DOHH2 (cell line): ENCODE results near the gene SLC12A6.

Experiments used
- H3F3A ChIP-seq: fragments of 200-600 bp; sonication (generic), shearing (Covaris generic); 2 replicates; pipeline ENCODE4 v1.6.0; 2016; ENCODE audit warnings: antibody characterized with exemption, mild to moderate bottlenecking; ENCODE audit not compliant: control insufficient read depth, insufficient read depth
- H3K27ac ChIP-seq: fragments of 200-600 bp; sonication (generic); 2 replicates; pipeline ENCODE4 v1.5.1; 2014; ENCODE audit warnings: low read depth, mild to moderate bottlenecking, low read length, moderate library complexity
- H3K27me3 ChIP-seq: fragments of 200-600 bp; sonication (generic); 2 replicates; pipeline ENCODE4 v1.6.1; 2014; ENCODE audit warnings: mild to moderate bottlenecking, low read length, mixed read lengths; ENCODE audit not compliant: control insufficient read depth
- H3K36me3 ChIP-seq: fragments of 200-600 bp; sonication (generic); 2 replicates; pipeline ENCODE4 v1.6.1; 2014; ENCODE audit warnings: mild to moderate bottlenecking, low read length, moderate library complexity, mixed read lengths; ENCODE audit not compliant: control insufficient read depth
- H3K4me1 ChIP-seq: fragments of 200-600 bp; sonication (generic); 2 replicates; pipeline ENCODE4 v1.6.1; 2014; ENCODE audit warnings: mild to moderate bottlenecking, low read length, mixed read lengths; ENCODE audit not compliant: control insufficient read depth
- H3K4me2 ChIP-seq: fragments of 200-600 bp; sonication (generic); 2 replicates; pipeline ENCODE4 v1.6.0; 2014; ENCODE audit warnings: mild to moderate bottlenecking, low read length, moderate library complexity
- H3K4me3 ChIP-seq: fragments of 200-600 bp; sonication (generic); 2 replicates; pipeline ENCODE4 v1.5.1; 2014; ENCODE audit warnings: mild to moderate bottlenecking, low read length, mixed read lengths
- H3K79me2 ChIP-seq: fragments of 200-600 bp; sonication (generic); 2 replicates; pipeline ENCODE4 v1.6.1; 2014; ENCODE audit warnings: mild to moderate bottlenecking, low read length, mixed read lengths; ENCODE audit not compliant: control insufficient read depth
- H3K9me2 ChIP-seq: fragments of 200-600 bp; sonication (generic); replicated peaks from 2 replicates; pipeline ENCODE4 v1.6.1; 2014; ENCODE audit warnings: mild to moderate bottlenecking, low read length, mixed read lengths; ENCODE audit not compliant: control insufficient read depth
- H3K9me3 ChIP-seq: fragments of 200-600 bp; sonication (generic); 2 replicates; pipeline ENCODE4 v1.6.1; 2014; ENCODE audit warnings: antibody characterized with exemption, low read length, mixed read lengths; ENCODE audit not compliant: control insufficient read depth, insufficient read depth
- H4K20me1 ChIP-seq: fragments of 200-600 bp; sonication (generic); 2 replicates; pipeline ENCODE4 v1.6.0; 2014; ENCODE audit warnings: low read depth, mild to moderate bottlenecking, antibody characterized with exemption, low read length, moderate library complexity; ENCODE audit not compliant: control insufficient read depth, insufficient read depth
- CTCF ChIP-seq: fragments of 200-600 bp; sonication (generic); IDR thresholded peaks from one replicate; pipeline ENCODE4 v1.5.1; 2014; ENCODE audit warnings: antibody characterized with exemption, mild to moderate bottlenecking, low read depth, low read length; ENCODE audit not compliant: poor library complexity, severe bottlenecking
- EZH2phosphoT487 ChIP-seq: fragments of 200-600 bp; sonication (generic); IDR thresholded peaks from 2 replicates; pipeline ENCODE4 v1.6.1; 2017; ENCODE audit warnings: borderline replicate concordance, mild to moderate bottlenecking, antibody characterized with exemption, low read length, moderate library complexity, mixed read lengths

The SLC12A6 gene

GRCh38 chr15:34370129-34370528, 32.5 kb upstream of the SLC12A6 start:
- no peak overlapping the region for H3K27ac ChIP-seq

GRCh38 chr15:34367101-34368081, 29.8 kb upstream of the SLC12A6 start, which contains the start of gene LPCAT4:
Gene LPCAT4 (minus strand): TSS chr15:34367196. CDS start chr15:34367100, 96 bp downstream.
- no peaks in the 10 kb centered on the region for H3K27me3 ChIP-seq
- no peaks in the 10 kb centered on the region for H3K9me3 ChIP-seq
- peak within 1 kb of the TSS; percentile 97 for H3K4me2 ChIP-seq
- H3K4me3 ChIP-seq, result peak within 1 kb of the TSS; percentile 87
- H3K9me2 ChIP-seq, result no peaks in the 10 kb centered on the region
- H3K79me2 ChIP-seq, result peaks cover 23% of the 10 kb centered on the region
- peaks cover 45% of the 10 kb centered on the region for H3K4me1 ChIP-seq
- H3K27ac ChIP-seq, result peak within 1 kb of the TSS; percentile 86
- H3F3A ChIP-seq, result peaks cover 18% of the 10 kb centered on the region
- H3K36me3 ChIP-seq, result peaks cover 23% of the 10 kb centered on the region
- 0 out of 2 replicates have a peak, but pooled peaks cover 4% of the 10 kb centered on the region for H4K20me1 ChIP-seq
- TF ChIP-seq EZH2phosphoT487 (no peak), CTCF (peak; percentile 98)

More at GRCh38 chr15:34370129-34370528, 32.5 kb upstream of the SLC12A6 start:
- Histone ChIP-seq H3K4me2 (peak overlapping the region; percentile 95), H3K4me1 (peaks cover 44% of the 10 kb centered on the region), H3K36me3 (peaks cover 3% of the 10 kb centered on the region; the same call in 1 of the 2 replicates), H3K27me3 (no peaks in the 10 kb centered on the region), H3K9me2 (no peaks in the 10 kb centered on the region), H3K4me3 (0 out of 2 replicates have a peak overlapping the region, but pooled peaks have one; percentile 3), H3K79me2 (peaks cover 18% of the 10 kb centered on the region), H3K9me3 (no peaks in the 10 kb centered on the region), H3F3A (peaks cover 18% of the 10 kb centered on the region), H4K20me1 (0 out of 2 replicates have a peak, but pooled peaks cover 4% of the 10 kb centered on the region)
- TF ChIP-seq EZH2phosphoT487, result no peak
- no peak for TF ChIP-seq CTCF

DNA sequence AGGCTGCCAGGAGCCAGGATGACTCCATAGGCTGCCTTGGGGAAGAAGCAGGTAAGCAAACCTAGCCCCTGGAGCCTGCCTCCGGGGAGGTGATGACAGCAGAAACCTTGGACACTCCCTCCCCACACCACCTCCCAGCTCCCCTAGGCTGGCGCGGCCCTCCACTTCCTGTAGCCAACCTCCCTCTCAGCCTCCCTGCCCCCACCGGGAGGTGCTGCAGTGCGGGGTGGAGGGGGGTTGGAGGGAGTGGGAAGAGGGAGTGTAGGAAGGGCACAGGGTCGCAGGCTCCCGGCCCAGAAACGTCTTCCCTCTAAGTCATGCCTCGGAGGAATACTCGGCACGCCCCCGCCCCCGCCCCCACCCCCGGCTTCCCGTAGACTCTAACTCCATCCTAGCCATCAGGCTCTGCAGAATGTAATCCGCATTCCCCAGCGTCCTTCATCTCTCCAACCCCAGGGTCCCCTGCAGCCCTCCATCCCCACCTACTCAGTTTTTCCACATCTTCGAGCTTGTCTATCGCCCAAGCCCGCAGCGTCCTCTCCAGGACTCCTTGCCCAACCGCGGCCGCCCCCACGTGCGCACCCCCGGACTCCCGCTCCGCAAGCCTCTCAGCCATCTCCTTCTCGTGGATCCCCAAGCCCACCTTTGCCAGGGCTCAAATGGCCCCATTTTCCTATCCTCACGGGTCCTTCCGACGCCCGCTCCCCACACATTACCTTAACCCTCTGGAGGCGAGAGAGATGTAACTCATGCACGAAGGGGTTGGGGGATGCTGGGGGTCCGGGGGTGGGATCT, 28.9 kb upstream of the SLC12A6 start:
- peaks cover 18% of the 10 kb centered on the region for H3F3A ChIP-seq
- peaks cover 45% of the 10 kb centered on the region for H3K4me1 ChIP-seq
- peak overlapping the region; percentile 97 for H3K4me2 ChIP-seq
- TF ChIP-seq CTCF, result no peak
- no peak for TF ChIP-seq EZH2phosphoT487
- H3K4me3 ChIP-seq, result peak overlapping the region; percentile 87
- peaks cover 26% of the 10 kb centered on the region for H3K36me3 ChIP-seq
- no peaks in the 10 kb centered on the region for H3K9me3 ChIP-seq
- H3K79me2 ChIP-seq, result peaks cover 23% of the 10 kb centered on the region
- no peaks in the 10 kb centered on the region for H3K27me3 ChIP-seq
- H3K9me2 ChIP-seq, result no peaks in the 10 kb centered on the region
- peak overlapping the region; percentile 50 for H3K27ac ChIP-seq
- H4K20me1 ChIP-seq, result 0 out of 2 replicates have a peak, but pooled peaks cover 4% of the 10 kb centered on the region
